ENCODE data around the gene LRRC75B.
"Not testable (repeated sequence)": the region's sequence is repeated elsewhere in the genome, so short reads cannot be mapped to it uniquely, and the experiment has no call there.

The LRRC75B gene

DNA sequence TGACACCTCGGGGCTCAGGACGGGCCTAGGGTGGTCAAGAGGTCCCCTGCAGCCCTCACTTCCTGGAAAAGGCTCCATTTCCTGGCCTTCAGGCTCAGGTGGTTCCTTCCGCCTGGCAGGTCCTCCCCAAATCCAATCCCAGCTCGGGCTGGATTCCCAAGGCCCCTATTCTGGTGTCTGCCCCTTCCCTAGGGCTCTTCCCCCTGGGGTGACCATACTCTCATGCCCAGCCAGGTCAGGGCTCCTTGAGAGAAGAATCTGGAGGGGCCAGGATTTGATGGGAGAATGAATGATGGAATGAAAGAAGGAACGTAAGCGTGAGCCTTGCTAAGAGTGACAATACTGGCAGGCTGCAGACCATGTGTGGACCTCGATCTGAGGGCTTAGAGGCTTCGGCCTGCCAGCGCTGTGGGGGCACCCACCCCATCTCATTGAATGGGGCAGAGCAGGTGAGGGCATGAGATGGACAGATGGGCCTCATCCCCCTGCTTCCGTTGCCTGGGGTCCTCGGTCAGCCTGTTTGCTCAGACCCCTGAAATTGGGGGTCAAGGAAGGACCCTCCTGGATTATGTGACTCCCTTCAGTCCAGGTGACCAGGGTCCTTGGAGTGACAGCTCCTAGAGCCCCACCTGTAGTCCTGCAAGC is 9.4 kb upstream of the LRRC75B start:
- not testable (repeated sequence) for DNase-seq (ENCODE audit: low spot score)

DNA sequence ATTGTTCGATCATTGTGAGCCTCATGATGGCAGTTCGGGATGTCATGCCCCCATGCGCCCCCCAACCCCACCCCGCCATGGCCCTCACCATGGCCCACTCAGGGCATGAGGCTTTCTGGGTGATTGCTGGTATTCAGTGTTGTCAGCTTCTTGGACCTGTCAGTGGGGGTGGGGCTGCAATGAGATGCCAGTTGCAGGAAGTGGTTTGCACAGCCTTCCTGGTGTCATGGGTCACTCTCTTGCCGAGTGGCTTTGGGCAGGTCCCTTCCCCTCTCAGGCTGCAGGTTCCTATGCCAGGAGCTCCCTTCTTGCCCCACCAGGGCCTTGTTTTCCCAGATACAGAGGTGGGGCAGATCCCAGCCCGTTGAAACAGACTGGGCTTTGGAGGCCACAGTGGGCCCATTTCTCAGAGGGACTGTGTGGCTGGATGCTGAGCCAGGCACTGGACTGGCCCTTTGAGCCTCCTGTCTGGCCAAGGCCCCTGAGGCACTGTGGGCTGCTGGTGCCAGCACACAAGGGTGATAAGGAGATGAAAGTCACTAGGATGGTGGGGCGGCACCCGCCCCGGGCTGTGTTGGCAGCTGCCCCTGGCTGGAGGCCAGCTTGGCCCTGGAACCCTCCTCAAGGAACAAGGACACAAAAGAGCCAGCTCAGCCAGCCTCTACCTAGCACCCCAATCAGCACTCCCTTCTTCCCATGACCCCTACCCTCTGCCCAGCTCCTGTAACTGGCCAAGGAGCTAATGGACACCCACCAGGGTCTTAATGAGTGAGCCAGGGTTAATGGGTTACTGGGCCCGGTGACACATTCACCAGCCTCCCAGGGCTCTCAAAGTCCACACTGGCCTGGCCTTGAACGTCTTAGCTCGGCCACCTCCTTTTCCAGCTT is 8.6 kb upstream of the LRRC75B start:
- no peak for DNase-seq (ENCODE audit: low spot score)

DNA sequence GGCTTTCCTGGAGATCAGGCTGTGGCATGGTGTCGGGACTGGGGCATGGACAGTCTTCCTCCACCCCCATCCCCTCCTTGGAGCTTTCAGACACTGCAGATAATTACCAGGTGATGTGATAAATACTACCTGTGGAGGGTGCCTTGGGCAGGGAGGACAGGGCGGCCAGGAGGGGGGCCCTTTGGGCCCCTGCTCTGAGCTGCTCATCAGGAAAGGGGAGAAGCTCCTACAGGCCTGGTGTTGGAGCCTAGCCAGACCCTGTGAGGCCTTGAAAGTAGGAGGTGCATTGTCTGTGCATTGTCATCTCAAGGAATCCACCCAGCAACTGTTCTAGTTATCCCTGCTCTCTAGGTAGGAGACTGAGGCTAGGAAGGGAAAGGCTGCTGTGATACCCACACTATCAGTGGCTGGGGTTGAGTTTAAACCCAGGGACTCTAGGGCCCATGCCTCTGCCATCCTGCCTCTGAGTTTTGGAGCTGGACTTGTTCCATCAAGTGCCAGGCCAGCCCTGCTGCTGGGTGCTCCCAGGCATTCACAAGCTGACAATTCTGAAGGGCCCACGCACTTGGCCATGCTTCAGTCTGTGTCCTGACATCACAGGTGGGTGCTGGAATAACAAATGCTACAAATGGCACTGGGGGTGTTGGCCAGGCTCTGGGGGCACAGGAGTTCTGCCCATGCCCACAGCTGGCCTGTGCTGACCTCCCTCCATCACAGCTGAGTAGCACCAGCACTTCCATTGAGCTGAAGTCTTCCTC is 7.3 kb upstream of the LRRC75B start:
- not testable (repeated sequence) for DNase-seq (ENCODE audit: low spot score)

DNA sequence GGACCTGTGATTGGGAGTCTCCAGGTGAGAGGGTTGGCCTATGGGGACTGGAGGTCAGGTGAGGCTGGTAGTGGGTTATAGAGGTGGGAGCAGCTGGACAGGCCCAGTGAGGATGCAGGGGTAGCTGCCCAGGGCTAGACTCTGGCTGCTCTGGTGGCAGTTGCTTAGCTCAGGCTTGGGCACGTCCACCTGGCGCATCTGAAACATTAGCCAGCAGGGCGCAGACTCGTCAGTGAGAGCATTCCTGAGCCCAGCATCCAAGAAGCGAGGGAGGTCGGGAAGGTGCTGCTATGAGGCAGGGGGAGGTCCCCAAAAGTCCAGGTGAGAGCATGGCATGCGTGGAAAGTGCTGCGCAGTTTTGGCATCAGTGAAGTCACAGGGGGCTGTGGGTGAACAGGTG is 6.6 kb upstream of the LRRC75B start:
- no peak for DNase-seq (ENCODE audit: low spot score)

- DNase-seq (ENCODE audit: low spot score), result not testable (repeated sequence)
Observed at GRCh38 chr22:24597076-24597475, 4.2 kb upstream of the LRRC75B start.

GRCh38 chr22:24595863-24596262 is 3.0 kb upstream of the LRRC75B start:
- DNase-seq (ENCODE audit: low spot score), result no peak

DNA sequence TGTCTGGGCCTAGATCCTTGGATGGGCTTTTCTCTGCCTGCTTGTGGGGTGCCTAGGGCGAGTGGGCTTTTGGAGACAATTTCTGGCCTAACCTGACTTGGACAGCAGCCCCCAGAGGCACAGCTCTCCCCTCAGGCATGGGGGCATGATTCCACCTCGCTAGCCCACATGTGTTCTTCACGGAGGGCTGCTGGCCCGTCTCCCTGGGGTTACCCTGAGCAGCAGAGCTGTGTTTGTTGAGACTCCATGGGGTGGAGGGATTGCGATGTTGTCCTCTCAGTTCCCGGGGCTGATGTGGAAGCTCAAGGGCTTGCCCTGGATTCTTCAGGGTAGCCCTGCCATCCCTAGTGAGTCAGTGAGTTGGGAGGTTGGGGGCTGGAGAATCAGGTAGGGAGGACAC is 2.4 kb upstream of the LRRC75B start:
- no peak for DNase-seq (ENCODE audit: low spot score)

GRCh38 chr22:24594569-24595120 is 1.8 kb upstream of the LRRC75B start:
- DNase-seq (ENCODE audit: low spot score), result no peak

DNA sequence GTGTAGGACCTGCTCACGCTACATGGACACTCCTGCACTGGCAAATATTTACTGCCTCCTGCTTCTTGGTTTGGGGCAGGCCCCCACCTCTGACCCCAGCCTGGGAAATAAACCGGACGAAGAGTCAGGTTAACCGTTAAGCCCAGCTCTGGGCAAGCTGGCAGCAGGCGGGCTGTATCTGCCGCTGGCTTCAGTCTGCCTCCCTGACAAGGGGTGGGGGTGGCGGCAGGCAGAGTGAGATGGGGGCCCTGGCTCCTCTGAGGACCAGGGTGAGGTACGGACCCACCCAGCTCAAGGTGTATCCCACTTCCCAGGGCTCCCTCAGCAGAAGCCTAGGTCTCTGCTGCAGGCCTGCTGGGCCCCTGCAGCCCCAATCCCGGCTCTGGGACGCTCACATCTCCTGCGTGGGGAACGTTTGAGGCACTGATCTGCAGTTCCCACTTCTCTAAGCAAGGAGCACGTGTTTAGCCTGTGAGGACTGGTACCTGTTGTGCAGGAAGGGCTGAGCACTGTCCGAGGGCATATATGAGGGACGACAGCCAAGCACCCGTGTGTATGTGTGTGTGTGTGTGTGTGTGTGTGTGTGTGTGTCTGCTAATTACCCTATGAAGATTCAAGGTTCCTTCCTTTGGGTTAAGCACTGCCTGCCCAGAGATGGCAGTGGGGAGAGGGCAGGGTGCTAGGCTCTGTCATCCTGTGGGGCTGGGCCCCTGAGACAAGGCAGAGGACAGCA is 1.1 kb upstream of the LRRC75B start:
- DNase-seq (ENCODE audit: low spot score), result no peak

DNA sequence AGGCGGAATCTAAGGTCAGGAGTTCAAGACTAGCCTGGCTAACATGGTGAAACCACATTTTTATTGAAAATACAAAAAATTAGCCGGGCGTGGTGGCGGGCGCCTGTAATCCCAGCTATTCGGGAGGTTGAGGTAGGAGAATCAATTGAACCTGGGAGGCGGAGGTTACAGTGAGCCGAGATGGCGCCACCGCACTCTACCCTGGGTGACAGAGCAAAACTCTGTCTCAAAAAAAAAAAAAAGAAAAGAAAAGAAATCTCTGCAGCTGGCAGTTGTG is 624 bp upstream of the LRRC75B start:
- not testable (repeated sequence) for DNase-seq (ENCODE audit: low spot score)

GRCh38 chr22:24592058-24592850 is 619 bp downstream of the LRRC75B start:
- DNase-seq (ENCODE audit: low spot score), result no peak

- no peak for DNase-seq (ENCODE audit: low spot score)
Observed at GRCh38 chr22:24591286-24591830, 1.5 kb downstream of the LRRC75B start.

- no peak for DNase-seq (ENCODE audit: low spot score)
Observed at GRCh38 chr22:24590596-24591173, 2.2 kb downstream of the LRRC75B start.

DNA sequence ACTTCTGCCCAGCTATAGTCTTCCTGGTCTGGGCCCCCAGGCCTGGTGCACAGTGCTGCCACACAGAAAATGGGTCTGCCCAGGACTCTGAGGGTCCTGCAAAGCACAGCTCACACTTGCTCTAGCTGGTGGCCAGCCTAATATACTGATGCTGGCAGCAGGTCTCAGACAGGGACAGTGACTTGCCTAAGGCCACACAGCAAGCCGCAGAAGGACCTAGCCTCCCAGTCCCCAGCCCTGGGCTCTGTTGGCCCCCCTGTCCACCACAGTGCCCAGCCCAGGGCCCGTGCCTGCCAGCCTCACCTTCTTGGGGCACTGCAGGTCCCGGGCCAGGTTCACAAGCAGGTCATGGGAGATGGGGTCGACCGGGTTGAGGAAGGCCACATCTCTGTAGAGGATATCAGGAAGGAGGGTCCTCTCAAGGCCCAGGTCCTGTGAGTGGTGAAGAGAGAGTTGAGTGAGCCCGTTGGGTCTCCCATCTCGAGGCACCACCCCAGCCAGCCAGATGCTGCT is 3.3 kb downstream of the LRRC75B start:
- no peak for DNase-seq (ENCODE audit: low spot score)

DNA sequence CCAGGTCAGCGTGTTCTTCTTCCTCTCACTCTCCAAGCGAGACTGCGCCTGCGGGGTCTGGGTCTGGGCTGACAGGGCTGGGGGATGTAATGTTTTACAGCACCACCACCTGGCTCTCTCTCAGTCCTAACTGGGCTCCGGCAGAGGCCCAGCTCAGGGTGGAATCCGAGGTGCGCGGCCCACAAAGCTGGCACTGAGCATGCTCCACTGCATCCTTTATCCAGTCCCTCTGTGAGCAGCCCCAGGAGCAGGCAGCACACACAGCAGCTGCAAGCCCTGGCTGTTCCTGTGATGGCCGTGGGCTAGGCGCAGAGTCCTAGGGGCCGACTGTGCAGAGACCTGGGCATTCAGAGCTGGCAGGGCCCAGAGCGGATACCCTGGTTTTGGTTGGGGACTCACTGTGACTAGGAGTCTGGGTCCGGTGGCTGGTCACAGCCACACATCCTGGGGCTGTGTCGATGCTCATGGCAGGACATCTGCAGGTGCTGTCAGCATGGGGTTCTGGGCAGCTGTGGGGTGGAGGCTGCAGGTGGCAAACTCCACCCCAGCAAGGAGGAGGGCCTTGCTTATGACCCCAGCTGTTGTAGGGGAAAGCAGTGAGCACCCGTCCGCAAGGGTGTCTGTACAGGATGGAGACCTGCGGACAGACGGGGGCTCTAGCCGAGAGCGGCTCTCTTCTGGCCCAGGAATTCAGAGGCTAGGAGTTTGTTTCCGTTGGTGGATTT is 4.0 kb downstream of the LRRC75B start:
- no peak for DNase-seq (ENCODE audit: low spot score)

- no peak for DNase-seq (ENCODE audit: low spot score)
Observed at GRCh38 chr22:24588381-24588756, 4.5 kb downstream of the LRRC75B start.

- DNase-seq (ENCODE audit: low spot score), result no peak
Observed at GRCh38 chr22:24587948-24588347, 4.9 kb downstream of the LRRC75B start.

DNA sequence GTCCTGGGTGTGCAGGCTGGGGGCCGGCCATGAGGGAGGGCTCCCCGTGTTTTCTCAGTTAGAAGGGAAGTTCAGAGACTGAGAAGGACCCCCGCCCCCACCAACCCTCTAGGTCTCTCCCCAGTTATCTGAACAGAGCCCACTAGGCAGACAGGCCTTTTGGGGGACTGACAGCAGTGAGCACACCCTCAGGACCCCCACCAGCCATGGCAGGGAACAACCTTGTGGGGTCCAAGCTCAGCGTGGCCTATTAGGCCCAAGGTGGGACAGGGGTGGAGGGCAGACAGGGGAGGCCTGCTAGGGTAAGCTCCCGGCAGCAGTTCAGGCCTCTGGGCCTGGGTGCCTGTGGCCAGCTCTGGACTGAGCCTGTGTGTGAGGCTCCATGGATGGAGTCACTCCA is 5.6 kb downstream of the LRRC75B start:
- no peak for DNase-seq (ENCODE audit: low spot score)

DNA sequence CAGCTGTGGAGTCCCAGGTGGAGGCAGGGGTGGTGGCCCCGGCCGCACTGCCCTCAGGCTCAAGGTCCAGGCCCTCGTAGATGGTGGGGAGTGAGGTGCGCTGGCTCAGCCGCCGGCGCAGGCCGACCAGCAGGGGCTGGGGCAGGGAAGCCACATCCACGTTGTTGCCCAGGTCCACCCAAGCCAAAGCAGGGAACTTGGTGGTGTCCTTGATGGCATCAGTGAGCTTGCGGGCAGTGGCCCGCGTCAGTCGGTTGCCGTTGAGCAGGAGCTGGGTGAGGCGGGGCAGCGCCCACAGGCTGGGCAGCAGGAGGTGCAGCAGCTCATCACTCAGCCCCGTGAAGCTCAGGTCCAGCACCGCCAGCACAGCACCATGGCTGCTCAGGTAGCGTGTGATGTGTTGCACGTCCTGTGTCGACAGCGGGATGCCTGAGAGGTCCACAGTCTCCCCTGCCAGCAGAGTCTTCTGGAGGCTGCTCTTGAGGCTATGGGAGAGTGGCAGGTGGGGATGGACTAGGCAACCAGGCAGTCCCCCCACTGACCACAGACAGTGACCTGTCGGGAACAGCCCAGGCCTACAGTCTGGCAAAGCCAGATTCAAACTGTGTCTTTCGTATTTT is 6.8 kb downstream of the LRRC75B start:
- DNase-seq (ENCODE audit: low spot score), result no peak
